Tibial nerve (tissue), 4 donors: ENCODE measurements around the gene CCDC70. TPM values are rescaled to one million over a fixed set of nuclear protein-coding genes. Genes with fewer than 3 reads are reported as not detected.

ENCODE experiments used
- DNase-seq, 2 donors: peaks; one replicate each; pipeline ENCODE4 v3.0.0-alpha.2; 2019; ENCODE audit warnings: low spot score in 2 of 2
- H3K27ac ChIP-seq, 4 donors: fragments of 200-600 bp; sonication (generic) in 3 of 4; one replicate each; pipeline ENCODE4 v1.5.1; 2017 to 2019; ENCODE audit warnings: mild to moderate bottlenecking in 1 of 4
- H3K27me3 ChIP-seq, 2 donors: fragments of 200-600 bp; sonication (generic) in 1 of 2; one replicate each; pipeline versions ENCODE4 v1.5.1 to v1.6.0; 2017 to 2019
- H3K36me3 ChIP-seq, 3 donors: fragments of 200-600 bp; sonication (generic); one replicate each; pipeline ENCODE4 v1.5.1; 2018 to 2019
- H3K4me1 ChIP-seq, 4 donors: fragments of 200-600 bp; sonication (generic) in 3 of 4; one replicate each; pipeline ENCODE4 v1.5.1; 2017 to 2019
- H3K4me3 ChIP-seq, 4 donors: fragments of 200-600 bp; sonication (generic) in 3 of 4; one replicate each; pipeline ENCODE4 v1.5.1; 2017 to 2019; ENCODE audit warnings: mild to moderate bottlenecking in 1 of 4, moderate library complexity in 1 of 4
- H3K9me3 ChIP-seq, 4 donors: fragments of 200-600 bp; sonication (generic) in 3 of 4; one replicate each; pipeline ENCODE4 v1.5.1; 2017 to 2019
- EP300 ChIP-seq, 2 donors: sonication (generic); formaldehyde crosslinking; IDR thresholded peaks; one replicate each; pipeline ENCODE4 v1.6.1; 2017; ENCODE audit warnings: antibody characterized with exemption in 2 of 2, mild to moderate bottlenecking in 1 of 2
- POLR2A ChIP-seq, 2 donors: fragments of 450-650 bp; IDR thresholded peaks; one replicate each; pipeline ENCODE4 v1.6.1; 2017; ENCODE audit warnings: antibody characterized with exemption in 2 of 2, mild to moderate bottlenecking in 2 of 2, moderate library complexity in 2 of 2
- WGBS, 2 donors: methylation state at CpG; one replicate each; pipeline ENCODE4 v1.1.5; 2018; 5-methylcytosine and 5-hydroxymethylcytosine counted together
- total RNA-seq, 4 donors: library from RNA; depleted of rRNA; stranded (reverse); fragments of >200 nt; gene quantifications; one replicate each; pipeline ENCODE4 v1.1.0, GENCODE V29; 2016
- TF ChIP-seq, protein P1 (sequence below), 5 experiments: fragments of 200-600 bp in 3 of 5; fragments of 450-650 bp in 2 of 5; sonication (generic) in 3 of 5; IDR thresholded peaks; one replicate each; pipeline ENCODE4 v1.5.1; 2016 to 2019; ENCODE audit warnings: antibody characterized with exemption in 5 of 5, mild to moderate bottlenecking in 3 of 5, moderate library complexity in 2 of 5

Gene CCDC70
- total RNA-seq, 4 donors from 2014 or later: not detected

DNA sequence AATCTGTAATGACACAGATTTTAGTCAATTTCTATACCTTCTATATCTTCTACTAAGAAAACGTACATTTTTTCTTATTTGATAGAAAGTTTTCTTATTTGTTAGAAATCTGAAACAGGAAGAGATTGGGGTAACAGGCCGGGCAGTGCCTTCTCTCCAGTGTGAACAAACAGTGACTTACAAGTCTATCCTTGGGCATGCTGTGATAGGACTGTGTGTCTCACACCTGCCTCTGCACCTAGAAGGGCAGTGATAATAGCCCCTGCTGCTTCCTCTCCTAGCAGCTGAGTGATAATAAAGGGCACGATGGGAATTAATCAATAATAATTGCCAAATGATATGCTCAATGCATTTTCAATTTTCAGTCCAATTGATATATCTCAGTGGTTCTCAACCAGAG lies 18.2 kb upstream of the CCDC70 start:
- H3K27me3 ChIP-seq: no peaks in the 10 kb centered on the region
- H3K4me1 ChIP-seq: peaks cover 0 to 7% (median 0%) of the 10 kb centered on the region in 4 donors
- H3K4me3 ChIP-seq: no peak overlapping the region
- H3K9me3 ChIP-seq: no peaks in the 10 kb centered on the region
- TF ChIP-seq EP300 (IDR thresholded peaks at IDR 0.05) (no peak), POLR2A (IDR thresholded peaks at IDR 0.05) (no peak)
- TF ChIP-seq, protein P1, sequence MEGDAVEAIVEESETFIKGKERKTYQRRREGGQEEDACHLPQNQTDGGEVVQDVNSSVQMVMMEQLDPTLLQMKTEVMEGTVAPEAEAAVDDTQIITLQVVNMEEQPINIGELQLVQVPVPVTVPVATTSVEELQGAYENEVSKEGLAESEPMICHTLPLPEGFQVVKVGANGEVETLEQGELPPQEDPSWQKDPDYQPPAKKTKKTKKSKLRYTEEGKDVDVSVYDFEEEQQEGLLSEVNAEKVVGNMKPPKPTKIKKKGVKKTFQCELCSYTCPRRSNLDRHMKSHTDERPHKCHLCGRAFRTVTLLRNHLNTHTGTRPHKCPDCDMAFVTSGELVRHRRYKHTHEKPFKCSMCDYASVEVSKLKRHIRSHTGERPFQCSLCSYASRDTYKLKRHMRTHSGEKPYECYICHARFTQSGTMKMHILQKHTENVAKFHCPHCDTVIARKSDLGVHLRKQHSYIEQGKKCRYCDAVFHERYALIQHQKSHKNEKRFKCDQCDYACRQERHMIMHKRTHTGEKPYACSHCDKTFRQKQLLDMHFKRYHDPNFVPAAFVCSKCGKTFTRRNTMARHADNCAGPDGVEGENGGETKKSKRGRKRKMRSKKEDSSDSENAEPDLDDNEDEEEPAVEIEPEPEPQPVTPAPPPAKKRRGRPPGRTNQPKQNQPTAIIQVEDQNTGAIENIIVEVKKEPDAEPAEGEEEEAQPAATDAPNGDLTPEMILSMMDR (IDR thresholded peaks at IDR 0.05): no peak
- no peak for DNase-seq
- WGBS, 2 donors: 68 to 79% methylated on average over 3 of the region's 3 CpGs
- H3K27ac ChIP-seq: no peak overlapping the region
- no peaks in the 10 kb centered on the region for H3K36me3 ChIP-seq

DNA sequence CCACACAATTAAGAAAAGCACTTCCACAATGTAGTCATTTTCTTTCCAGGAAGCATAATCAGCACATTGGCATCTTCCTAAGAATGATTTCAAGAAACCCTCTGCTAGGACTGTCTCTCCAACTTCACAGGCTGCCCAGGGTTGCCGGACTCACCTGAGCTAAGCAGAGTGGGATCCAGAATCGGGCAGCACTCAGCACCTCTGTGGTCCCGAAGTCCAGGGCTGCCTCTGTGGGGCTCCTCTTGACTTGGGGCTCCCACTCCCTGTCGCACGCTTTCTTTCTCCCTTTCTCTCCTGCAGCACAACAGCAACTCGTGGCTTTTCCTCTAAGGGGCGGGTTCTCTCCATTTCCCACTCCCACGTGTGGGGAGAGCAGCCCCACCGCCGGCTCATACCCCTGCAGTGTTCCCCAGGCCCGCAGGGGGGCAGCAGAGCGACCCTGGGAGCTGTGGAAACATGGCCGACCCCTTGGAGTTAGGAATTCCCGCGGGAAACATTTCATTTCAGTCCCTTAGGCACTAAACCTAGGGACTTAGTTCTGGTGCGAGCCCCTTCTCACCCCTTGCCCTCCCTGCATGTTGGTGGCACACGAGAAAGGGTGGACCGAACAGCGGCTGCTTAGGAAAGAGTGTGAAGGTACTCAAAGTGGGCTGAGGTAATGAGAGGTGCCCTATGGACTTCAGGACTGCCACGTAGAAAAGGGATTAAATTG lies 16.8 kb upstream of the CCDC70 start, which contains the start of gene TMEM272:
TMEM272 (minus strand) TSS at position 316 of the 712 bp plus-strand sequence. CDS start 6,647 bp downstream, outside the sequence.
- Histone ChIP-seq H3K27ac (no peak within 1 kb of the TSS), H3K4me1 (peaks cover 0 to 7% (median 0%) of the 10 kb centered on the region in 4 donors), H3K36me3 (no peaks in the 10 kb centered on the region), H3K27me3 (no peaks in the 10 kb centered on the region), H3K4me3 (peak within 1 kb of the TSS in 1 of 4 donors; percentile 24), H3K9me3 (no peaks in the 10 kb centered on the region)
- 34 to 35% methylated on average over 20 of the region's 20 CpGs for WGBS, 2 donors
- no peak for DNase-seq
- TF ChIP-seq, protein P1 (IDR thresholded peaks at IDR 0.05): peak; percentile 66 to 92 (median 80)
- TF ChIP-seq EP300 (IDR thresholded peaks at IDR 0.05): no peak

DNA sequence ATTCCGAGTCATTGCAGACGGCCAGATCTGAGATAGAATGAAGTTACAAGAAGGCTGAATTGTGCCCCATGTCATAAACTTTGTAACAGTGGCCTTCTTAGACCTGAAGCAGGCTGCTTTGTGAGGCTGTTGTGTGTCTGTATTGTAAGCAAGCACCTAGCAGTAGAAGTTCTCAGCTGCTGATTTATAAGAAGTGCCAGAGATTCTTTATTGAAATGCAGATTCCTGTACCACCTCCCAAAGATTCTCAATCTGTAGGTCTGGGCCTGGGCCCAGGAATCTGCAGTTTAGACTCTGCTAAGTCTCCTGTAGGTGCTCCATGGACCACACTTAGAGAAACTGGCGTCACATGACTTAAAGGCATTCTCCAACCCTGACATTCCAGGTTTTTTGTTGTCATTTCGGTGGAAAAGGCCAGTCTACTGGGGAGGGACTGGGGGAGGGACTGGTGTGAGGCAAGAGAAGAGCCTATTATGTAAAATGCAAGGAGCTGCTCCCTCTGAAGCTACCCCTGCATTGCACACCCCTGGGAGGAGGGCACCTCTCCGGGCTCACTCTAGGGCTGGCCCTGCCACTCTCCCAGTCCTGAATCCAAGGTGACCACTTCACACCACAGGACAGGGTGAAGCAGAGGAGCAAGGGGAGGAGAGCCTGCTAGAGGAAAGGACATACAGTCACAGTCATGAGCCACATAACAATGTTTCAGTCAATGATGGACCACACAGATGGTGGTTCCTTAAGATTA lies 16.0 kb upstream of the CCDC70 start:
- Histone ChIP-seq H3K9me3 (no peaks in the 10 kb centered on the region), H3K27me3 (no peaks in the 10 kb centered on the region), H3K36me3 (no peaks in the 10 kb centered on the region), H3K27ac (no peak overlapping the region), H3K4me3 (no peak overlapping the region), H3K4me1 (peaks cover 0 to 7% (median 0%) of the 10 kb centered on the region in 4 donors)
- WGBS, 2 donors: 61 to 62% methylated on average over 4 of the region's 5 CpGs
- no peak for DNase-seq
- TF ChIP-seq EP300 (IDR thresholded peaks at IDR 0.05) (no peak), POLR2A (IDR thresholded peaks at IDR 0.05) (no peak)
- TF ChIP-seq, protein P1 (IDR thresholded peaks at IDR 0.05): no peak

DNA sequence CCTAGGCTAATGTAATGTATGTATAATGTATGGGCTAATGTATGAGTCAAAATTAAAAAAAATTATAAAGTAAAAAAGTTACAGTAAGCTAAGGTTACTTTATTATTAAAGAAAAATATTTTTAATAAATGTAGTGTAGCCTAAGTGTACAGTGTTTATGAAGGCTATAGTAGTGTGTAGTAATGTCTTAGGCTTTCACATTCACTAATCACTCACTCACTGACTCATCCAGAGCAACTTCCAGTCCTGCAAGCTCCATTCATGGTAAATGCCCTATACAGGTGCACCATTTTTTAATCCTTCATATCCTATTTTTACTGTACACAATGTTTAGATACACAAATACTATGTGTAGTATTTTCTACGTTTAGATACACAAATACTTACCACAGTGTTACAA lies 15.0 kb upstream of the CCDC70 start:
- no peaks in the 10 kb centered on the region for H3K27me3 ChIP-seq
- TF ChIP-seq POLR2A (IDR thresholded peaks at IDR 0.05) (no peak), EP300 (IDR thresholded peaks at IDR 0.05) (no peak)
- TF ChIP-seq, protein P1 (IDR thresholded peaks at IDR 0.05): no peak
- 88 to 92% methylated on average over 1 of the region's 1 CpG for WGBS, 2 donors

DNA sequence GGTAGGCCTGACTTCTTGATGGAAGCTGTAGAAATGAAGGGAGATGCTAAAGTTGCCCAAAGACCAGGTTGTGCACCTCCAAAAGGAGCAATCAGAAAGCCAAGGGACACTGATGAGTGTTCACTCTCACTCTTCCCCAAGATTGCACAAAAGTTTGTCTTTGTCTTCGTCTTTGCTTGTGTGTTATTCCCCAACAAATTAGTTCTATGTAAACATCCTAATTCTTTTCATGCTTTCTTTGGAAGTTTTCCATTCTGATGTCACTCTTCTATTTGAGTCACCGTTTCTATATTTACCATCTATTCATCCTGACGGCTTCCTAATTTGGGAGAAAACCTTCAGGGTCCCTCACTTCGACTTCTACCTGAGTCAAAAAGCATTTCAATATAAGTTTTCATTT lies 13.1 kb upstream of the CCDC70 start:
- H3K4me3 ChIP-seq: no peak overlapping the region
- no peak for DNase-seq
- no peak for TF ChIP-seq EP300 (IDR thresholded peaks at IDR 0.05)
- TF ChIP-seq POLR2A (IDR thresholded peaks at IDR 0.05): no peak
- TF ChIP-seq, protein P1 (IDR thresholded peaks at IDR 0.05): no peak
- peaks cover 0 to 7% (median 0%) of the 10 kb centered on the region in 4 donors for H3K4me1 ChIP-seq
- H3K27me3 ChIP-seq: no peaks in the 10 kb centered on the region
- no peak overlapping the region for H3K27ac ChIP-seq
- H3K9me3 ChIP-seq: no peaks in the 10 kb centered on the region
- WGBS, 2 donors: 31 to 38% methylated on average over 4 of the region's 4 CpGs
- H3K36me3 ChIP-seq: no peaks in the 10 kb centered on the region

More for the DNA sequence above, 15.0 kb upstream of the CCDC70 start:
- Histone ChIP-seq H3K9me3 (no peaks in the 10 kb centered on the region), H3K36me3 (no peaks in the 10 kb centered on the region), H3K4me1 (peaks cover 0 to 7% (median 0%) of the 10 kb centered on the region in 4 donors), H3K27ac (no peak overlapping the region), H3K4me3 (no peak overlapping the region)
- no peak for DNase-seq
